ENCODE measurements around the gene ARFGAP1.

Gene ARFGAP1

DNA sequence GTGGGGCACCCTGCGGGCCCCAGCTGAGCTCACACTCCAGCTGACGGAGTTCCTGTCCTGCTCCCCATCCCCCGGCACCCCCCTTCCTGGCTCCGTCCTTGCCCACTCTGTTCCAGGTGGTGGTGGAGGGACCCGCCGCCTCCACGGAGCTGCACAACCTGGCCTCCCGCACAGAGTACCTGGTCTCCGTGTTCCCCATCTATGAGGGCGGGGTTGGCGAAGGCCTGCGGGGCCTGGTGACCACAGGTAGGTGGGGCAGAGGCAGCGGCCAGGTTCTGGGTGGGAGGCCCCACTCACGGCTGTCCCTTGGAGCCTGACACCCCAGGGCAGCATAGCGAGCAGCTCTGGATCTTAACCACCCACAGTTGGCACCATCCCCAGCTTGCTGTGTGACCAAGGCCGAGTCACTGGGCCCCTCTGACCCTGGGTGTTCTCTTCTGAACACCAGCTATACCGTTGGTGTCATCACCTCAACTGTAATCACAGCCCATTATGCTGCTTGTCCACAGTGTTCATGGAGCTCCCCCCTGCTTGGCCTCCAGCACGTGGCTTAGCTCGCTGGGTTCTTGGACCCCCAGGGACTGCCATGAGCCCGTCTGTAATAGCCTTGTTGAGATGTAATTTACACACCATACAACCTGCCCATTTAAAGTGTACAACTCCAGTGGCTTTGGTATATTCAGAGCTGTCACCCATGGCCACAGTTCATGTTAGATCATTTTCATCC is 37.8 kb downstream of the ARFGAP1 start:
- DNase-seq: no peak

DNA sequence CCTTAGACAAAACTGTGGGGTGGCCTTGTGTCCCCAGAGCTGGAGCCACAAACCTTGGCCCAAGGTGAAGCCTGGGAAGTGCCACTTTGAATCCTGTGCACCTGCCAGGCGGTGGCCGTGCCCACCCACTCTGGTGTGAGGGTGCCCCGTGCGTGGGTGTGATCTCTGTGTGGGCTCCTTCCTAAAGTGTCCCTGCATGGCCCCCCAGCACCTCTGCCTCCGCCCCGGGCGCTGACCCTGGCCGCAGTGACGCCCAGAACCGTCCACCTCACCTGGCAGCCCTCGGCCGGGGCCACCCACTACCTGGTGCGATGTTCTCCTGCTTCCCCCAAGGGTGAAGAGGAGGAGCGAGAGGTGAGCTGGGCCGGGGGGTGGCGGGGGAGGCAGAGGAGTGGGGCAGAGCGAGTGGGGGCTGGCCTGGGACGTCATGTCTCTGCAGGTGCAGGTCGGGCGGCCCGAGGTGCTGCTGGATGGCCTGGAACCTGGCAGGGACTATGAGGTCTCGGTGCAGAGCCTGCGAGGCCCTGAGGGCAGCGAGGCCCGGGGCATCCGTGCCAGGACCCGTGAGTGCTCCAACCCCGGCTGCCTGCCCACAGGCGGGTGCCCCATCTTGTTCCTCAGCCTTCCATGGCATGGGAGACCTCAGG is 38.7 kb downstream of the ARFGAP1 start:
- DNase-seq: no peak

DNA sequence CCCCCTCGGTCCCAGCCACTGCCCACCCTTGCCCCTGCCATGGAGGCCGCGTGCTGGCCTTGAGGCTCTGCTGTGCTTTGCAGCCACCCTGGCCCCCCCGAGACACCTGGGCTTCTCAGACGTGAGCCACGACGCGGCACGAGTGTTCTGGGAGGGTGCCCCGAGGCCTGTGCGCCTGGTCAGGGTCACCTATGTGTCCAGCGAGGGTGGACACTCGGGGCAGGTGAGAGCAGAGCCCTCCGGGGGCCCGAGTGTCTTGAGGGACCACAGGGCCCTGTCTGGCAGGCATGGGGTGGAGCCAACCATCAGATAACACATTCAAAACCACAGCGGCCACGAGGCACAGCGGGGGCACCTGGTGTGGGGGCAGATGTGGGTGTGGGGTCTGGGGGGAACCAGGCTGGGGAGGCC is 39.2 kb downstream of the ARFGAP1 start:
- DNase-seq: no peak

DNA sequence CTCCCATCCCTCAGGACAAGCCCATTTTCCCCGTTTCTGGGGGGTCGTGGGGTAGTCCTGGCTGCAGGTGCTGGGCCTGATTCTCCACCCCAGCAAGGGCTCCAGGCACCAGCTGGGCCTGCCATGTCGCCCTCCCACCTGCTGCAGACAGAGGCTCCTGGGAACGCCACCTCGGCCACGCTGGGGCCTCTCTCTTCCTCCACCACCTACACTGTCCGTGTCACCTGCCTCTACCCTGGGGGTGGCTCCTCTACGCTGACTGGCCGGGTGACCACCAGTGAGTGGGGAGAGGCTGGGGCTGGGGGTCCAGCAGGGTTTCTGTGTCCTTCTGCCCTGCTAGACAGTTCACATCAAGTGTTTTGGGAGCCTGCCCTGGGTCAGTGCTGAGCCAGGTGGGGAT is 39.7 kb downstream of the ARFGAP1 start:
- no peak for DNase-seq

DNA sequence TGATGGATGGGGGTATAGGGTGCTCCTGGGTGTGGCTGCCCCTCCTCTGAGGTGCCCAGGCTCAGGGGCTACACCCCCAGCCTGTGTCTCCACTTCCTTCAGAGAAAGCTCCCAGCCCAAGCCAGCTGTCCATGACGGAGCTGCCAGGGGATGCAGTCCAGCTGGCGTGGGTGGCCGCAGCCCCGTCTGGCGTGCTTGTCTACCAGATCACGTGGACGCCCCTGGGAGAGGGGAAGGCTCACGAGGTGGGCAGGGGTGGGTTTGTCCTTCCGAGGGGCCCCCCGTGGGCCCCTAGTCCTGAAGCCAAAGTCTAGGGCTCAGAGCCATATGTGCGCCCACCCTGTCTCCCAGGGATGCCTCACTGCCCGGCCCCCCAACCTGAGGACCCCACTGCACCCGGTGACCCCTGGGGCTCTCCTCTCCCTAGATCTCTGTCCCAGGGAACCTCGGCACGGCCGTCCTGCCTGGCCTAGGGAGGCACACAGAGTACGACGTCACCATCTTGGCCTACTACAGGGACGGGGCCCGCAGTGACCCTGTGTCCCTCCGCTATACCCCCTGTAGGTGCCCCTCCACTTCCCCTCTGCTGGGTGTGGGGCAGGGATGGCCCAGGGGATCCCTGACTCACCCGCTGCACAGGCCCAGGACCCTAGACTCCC is 40.2 kb downstream of the ARFGAP1 start:
- no peak for DNase-seq

DNA sequence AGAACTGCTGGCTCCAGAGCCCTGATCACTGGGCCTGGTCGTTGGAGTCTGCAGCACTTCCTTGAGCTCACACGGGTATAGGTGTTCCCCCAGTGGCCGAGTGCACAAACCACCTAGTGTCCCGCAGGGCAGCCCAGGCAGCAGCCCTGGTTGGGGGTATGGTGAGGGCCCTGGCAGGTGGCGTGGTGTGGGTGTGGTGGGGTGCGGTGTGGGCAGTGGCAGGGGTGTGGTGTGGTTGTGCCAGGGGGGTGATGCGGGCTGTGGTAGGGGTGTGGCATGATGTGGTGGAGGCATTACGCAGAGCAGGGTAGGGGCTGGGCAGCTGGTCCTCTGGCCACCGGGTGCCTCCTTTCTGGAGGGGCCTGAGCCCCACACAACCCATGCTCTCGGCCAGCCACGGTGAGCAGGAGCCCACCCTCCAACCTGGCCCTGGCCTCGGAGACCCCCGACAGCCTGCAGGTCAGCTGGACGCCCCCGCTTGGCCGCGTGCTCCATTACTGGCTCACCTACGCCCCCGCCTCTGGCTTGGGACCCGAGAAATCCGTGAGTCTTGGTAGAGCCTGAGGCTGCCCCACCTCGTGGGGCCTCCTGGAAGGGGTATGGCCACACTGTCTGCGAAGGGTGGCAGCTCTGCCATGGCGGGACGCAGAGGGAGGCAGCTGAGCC is 40.9 kb downstream of the ARFGAP1 start:
- no peak for DNase-seq

DNA sequence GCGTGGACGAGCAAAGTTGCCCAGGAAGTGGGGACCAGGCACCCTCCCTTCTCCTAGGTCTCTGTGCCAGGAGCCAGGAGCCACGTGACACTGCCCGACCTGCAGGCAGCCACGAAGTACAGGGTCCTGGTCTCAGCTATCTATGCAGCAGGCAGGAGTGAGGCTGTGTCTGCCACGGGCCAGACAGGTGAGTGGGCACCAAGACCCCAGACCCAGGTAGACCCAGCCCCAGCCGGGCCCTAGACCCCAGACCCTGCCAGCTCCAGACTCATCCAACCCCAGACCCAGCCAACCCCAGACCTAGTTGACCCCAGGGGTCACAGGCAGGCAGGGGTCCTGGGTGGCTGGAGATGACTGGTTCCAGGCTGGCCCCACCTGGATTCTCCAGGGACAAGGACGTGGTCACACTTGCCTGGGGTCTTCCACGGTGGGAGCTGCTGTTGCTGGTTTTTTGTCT is 41.4 kb downstream of the ARFGAP1 start:
- DNase-seq: no peak

DNA sequence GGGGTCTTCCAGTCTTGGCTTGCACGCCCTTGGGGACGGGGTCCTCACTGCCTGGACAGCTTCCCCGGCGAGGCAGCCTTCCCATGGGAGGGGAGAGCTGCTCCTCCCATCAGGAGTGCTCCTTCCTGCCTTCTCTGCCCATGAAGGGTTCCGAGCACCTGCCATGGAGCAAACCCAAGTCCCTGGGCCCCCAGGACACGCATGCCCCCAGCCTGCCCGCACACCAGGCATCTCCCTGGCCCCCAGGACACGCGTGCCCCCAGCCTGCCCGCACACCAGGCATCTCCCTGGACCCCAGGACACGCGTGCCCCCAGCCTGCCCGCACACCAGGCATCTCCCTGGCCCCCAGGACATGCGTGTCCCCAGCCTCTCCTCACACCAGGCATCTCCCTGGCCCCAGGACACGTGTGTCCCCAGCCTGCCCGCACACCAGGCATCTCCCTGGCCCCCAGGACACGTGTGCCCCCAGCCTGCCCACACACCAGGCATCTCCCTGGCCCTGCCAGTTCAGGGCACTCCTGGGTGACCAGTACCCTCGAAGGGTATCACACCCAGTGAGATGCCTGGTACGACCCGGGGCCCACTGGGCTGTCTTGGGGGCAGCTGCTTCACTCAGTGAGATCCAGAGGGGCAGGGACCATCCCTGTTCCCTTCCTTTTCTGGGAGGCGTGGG is 42.1 kb downstream of the ARFGAP1 start:
- no peak for DNase-seq

DNA sequence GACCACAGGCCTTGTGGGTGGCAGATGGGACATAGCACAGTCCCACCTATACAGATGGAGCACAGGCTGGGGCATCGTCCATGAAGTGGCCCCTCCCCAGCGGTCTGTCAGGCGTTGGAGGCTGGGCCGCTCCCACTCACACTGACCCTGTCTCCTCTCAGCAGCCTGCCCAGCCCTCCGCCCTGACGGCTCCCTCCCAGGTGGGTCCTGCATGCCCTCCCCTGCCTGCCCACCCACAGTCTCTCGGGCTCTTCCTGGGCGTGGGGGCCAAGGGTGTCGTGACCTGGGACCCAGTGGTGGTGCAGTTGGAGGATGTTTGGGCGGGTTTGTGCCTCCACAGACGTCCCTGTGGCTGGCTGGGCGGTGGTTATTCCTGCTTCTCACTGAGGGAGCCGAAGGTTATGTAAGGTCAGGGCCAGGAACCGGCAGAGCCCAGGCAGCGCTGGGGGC is 42.7 kb downstream of the ARFGAP1 start:
- no peak for DNase-seq

DNA sequence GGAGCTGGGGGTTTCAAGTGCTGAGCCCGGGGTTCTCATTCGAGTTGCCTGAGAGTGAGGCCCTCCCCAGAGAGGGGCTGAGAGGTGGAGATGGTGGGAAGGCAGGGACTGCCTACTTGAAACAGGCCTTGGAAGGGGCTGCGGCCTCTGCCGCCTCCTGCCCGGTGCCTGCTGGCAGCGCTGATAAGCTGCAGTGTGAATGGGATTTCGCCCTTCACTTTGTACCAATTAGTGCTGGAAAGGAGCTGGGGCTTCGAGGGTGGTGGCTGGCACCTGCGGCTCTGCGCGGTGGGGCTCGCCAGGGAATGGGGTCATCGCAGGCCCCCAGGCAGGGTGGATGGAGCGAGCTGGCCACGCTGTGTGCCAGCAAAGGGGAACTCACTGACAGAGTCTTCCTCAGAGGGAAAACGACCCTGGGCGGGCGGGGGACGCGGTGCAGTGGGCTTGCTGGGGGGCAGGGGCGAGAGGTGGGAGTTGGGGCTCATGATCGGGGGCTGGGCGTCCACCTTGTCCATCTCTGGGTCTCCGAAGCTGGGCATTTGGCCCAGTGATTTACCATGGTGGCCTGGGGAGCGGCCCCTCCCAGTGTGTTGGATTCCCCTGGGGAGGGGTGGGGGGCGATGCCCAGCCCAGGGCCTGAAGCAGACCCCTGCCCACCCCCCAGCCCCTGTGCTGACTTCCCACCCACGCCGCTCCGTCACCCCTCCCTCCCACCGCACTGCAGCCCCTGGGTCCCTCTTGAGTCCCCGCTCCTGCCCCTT is 43.3 kb downstream of the ARFGAP1 start:
- no peak for DNase-seq

DNA sequence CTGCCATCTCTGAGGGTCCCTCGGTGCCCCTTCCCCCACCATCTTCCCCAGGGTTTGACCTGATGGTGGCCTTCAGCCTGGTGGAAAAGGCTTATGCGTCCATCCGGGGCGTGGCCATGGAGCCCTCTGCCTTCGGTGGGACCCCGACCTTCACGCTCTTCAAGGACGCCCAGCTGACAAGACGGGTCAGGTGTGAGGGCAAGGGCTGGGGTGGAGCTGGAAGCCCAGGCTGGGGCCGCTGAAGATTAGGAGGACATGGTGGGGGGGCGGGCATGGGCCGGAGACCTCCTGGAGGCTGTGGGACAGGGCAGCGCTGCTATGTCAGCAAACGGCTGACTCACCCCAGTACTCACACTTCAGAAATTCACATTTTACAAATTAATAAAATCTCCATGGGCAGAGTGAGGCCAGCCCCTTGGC is 43.9 kb downstream of the ARFGAP1 start:
- DNase-seq: no peak

DNA sequence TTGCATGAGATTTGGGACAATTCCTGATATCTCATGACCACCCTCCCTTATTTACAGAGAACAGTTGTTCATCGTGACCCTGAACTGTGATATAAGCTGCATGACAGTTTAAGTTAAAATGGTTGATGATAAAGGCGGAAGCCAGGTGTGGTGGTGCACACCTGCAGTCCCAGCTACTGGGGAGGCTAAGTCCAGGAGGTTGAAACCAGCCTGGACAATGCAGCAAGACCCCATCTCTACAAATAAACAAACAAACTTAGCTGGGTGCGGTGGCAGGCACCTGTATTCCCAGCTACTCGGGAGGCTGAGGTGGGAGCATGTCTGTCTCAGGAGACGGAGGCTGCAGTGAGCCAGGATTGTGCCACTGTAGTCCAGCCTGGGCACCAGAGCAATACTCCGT is 44.4 kb downstream of the ARFGAP1 start:
- DNase-seq: no peak

DNA sequence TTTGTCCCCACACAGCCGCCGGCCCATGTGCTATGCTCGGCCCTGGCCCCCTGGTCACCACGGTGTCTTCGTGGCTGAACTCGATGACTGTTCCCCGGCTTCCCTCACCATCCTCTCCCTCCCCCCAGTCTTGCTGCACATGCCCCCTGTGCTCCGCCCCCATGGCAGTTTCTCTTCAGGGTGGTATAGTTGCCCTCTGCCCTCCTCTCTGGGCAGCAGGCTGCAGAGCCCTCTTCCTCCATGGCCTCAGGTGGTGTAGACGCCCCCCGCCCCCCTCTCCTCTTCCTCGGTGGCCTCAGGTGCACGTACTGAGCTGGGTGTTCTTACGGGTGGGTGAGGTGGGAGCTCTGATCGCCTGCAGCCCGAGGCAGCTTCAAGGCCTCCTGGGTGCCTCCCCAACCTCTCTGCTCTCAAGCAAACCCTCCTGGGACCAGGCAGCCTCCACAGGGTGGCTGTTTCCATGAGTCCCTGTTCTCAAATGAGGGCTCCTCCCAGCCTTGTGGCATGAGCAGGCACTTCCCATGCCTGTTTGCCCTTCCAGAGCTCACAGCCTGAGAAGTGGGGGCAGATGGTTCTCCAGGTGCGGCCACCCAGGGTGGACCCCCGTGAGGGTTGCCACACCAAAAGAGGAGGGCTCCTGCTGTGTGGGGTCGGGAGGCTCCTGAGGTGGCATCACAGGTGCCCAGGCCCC is 45.1 kb downstream of the ARFGAP1 start:
- DNase-seq: no peak

DNA sequence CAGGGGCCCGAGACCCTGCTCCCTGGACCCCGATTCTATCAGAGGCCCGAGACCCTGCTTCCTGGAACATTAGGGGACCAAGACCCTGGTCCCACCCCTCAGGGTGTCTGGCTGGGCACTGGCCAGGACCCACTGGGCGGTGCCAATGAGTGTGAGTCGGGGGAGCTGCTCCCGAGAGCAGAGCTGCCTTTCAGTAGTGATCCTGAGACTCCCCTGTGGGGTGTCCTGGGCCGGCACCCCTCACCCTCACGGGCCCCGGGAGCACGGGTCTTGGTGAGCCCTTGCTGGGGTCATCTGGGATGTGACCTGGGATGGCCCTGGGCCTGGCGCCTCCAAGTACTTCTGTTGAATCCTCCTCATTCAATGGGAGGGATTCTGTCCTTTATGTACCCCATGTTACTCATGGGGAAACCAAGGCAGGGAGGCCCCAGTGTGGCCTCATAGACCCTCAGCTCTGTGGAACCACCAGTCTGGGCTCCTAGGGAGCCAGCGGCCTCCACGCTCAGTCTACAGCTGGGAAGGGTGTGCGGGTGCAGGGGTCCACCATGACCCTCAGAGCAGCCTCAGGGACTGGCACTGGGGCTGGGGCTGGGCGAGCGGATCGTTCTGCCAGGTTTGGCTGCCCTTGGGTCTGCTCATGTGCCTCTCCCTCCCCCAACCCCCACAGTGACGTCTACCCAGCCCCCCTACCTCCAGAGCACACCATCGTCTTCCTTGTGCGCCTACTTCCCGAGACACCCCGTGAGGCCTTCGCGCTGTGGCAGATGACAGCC is 46.0 kb downstream of the ARFGAP1 start:
- no peak for DNase-seq

DNA sequence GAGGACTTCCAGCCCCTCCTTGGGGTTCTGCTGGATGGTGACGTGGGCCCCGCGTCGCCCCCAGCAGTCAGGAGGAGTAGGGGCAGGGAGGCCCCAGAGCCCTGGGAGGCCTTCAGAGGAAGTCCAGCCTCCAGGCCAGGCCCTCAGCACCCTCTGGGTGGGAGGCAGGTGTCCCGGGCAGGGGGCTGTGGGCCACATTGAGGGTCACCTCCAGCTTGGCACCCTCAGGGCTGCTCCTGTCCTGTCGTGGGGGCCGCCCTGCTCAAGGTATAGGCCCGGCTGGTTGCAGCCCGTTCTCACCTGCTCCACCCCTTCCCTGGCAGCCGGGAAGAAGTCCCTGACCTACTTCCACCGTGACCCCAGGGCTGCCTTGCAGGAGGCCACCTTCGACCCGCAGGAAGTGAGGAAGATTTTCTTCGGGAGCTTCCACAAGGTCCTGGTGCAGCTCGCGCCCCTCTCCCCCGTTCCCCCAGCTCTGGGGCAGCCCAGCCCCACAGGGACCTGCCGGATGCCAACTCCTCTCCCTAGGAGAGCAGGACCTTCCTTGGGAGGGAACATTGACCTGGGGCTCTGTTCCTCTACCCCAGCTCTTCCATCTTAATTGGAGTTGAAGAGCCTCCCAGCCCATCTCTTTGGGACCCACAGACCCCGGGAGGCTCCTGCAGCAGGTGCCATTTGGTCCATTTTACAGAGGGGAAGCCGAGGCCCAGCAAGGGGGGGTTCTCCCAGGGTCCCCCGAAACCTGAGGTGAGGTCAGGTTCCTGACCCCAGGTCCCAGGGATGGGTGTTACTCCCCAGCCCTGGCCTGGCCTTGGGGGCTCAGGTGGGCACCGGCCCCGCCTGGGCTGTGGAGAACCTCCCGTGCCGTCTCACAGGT is 46.8 kb downstream of the ARFGAP1 start:
- DNase-seq: no peak

DNA sequence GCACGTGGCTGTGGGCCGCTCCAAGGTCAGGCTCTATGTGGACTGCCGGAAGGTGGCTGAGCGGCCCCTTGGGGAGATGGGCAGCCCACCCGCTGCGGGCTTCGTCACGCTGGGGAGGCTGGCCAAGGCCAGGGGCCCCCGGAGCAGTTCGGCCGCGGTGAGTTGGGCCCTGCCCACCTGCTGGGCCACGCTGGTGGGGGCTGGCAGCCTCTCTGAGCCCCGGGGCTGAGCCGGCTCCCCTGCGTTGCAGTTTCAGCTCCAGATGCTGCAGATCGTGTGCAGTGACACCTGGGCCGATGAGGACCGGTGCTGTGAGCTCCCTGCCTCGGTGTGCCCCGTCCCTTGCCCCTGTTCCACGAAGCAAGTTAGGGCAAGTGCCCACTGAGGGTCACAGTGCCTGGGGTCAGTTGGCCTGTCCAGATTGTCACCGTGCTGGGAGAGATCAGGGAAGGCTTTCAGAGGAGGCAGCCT is 47.5 kb downstream of the ARFGAP1 start:
- no peak for DNase-seq

DNA sequence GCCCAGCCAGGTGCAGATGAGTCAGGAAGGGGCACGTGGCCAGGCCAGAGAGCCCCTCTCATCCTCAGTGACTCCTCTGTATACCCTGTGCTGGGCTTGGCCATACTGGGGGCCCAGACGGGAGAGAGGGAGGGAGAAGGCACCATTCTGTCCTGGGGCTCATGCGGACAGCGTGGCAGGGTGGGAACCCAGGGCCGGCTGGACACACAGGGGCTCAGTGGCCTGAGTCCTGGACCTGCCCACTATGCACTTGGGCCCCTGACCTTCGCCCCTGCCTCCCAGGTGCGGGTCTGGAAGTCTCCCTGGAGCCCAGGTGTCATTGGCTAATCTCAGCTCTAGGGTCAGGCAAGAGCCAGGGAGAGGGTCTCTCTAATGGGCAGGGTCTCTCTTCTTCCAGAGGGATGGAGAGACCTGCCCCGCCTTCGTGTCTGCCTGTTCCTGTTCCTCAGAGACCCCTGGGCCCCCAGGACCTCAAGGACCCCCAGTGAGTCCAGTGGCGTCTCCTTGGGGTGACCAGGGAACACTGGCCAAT is 48.1 kb downstream of the ARFGAP1 start:
- no peak for DNase-seq

DNA sequence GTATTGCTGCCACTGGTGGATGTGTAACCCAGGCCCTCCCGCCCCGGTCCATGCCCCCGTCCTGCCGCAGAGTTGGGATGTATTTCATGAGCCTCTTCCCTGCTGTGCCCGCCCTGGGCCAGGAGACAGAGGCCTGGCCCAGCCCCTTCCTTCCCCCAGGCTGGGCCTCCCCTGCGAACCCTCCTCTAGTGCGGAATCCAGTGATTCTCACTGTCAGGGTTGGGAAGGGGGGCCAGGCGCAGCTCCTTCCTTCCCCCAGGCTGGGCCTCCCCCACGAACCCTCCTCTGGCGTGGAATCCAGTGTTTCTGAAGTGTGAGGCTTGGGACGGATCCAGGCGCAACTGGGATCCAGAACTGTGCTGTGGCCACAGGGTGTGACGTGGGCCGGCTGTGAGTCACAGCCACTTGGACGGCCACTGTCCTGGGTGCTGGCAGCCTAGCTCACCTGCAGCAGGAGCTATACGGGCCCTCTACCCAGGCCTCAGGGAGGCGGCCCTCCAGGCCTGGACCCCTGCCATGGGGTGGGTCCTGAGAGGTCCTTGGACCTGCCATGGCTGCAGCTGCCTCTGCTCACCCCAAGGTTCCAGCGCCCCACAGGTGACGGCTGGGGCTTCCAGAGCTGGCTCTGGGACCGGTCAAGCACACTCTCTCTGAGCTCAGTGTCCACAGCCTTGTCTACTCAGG is 48.7 kb downstream of the ARFGAP1 start:
- DNase-seq: no peak
